GM12801 (cell line): ENCODE results near the gene BCL2L1.

Experiments
- CTCF ChIP-seq: IDR thresholded peaks from one replicate; pipeline ENCODE4 v1.5.1; 2011; ENCODE audit warnings: control low read depth; ENCODE audit not compliant: insufficient read length; ENCODE audit errors: extremely low read depth

Gene BCL2L1

GRCh38 chr20:31663838-31664695 is 58.6 kb downstream of the BCL2L1 start:
- no peak for TF ChIP-seq CTCF

- TF ChIP-seq CTCF, result no peak
Observed at GRCh38 chr20:31663524-31663837, 59.2 kb downstream of the BCL2L1 start.

GRCh38 chr20:31662372-31662854 is 60.3 kb downstream of the BCL2L1 start:
- no peak for TF ChIP-seq CTCF

GRCh38 chr20:31661625-31662371 is 60.9 kb downstream of the BCL2L1 start:
- no peak for TF ChIP-seq CTCF

GRCh38 chr20:31654534-31654933 is 68.1 kb downstream of the BCL2L1 start:
- no peak for TF ChIP-seq CTCF

- TF ChIP-seq CTCF, result no peak
Observed at GRCh38 chr20:31653561-31653960, 69.1 kb downstream of the BCL2L1 start.

- no peak for TF ChIP-seq CTCF
Observed at GRCh38 chr20:31652917-31653396, 69.7 kb downstream of the BCL2L1 start.
